Measurements from ENCODE around the gene UBA52. TPM values are rescaled to one million over a fixed set of nuclear protein-coding genes. Genes with fewer than 3 reads are reported as not detected.

UBA52 gene
- 1,196 and 1,251 TPM in 2 replicates for total RNA-seq

DNA sequence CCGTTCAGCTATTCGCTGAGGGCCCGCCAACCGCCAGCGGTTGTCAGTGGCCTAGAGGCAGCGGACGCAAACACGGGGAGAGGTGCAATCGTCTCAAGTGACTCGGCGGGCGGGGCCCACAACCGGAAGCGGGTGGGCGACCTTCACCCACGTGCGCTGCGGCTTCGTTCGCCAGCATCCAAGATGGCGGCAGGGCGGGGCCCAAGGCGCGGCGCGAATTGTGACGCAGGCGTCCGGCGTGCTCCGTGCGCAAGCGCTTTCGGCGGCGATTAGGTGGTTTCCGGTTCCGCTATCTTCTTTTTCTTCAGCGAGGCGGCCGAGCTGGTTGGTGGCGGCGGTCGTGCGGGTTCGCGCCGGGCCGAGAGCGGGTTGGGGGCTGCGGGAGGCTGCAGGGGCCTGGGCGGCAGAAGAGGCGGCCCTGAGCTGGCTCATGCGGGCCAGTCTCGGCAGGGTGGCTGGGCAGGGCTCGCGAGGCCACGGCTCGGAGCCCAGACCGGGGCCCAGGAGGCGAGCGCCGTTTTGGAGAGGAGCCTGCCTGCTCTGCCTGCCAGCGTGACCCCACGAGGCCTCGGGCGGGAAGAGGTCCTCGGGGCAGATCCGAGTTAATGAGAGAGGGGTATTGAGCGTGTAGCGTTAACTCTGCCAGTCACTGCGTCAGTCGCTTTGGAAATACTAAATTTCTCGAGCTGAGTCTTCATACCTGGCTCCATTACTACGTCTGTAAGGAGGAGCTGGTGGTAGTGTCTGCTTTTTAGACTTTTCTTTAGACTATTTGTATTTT, at the start of gene UBA52:
Gene UBA52 (plus strand): TSS at position 294 of the 781 bp plus-strand sequence. CDS start 1,444 bp downstream, outside the sequence.

DNA sequence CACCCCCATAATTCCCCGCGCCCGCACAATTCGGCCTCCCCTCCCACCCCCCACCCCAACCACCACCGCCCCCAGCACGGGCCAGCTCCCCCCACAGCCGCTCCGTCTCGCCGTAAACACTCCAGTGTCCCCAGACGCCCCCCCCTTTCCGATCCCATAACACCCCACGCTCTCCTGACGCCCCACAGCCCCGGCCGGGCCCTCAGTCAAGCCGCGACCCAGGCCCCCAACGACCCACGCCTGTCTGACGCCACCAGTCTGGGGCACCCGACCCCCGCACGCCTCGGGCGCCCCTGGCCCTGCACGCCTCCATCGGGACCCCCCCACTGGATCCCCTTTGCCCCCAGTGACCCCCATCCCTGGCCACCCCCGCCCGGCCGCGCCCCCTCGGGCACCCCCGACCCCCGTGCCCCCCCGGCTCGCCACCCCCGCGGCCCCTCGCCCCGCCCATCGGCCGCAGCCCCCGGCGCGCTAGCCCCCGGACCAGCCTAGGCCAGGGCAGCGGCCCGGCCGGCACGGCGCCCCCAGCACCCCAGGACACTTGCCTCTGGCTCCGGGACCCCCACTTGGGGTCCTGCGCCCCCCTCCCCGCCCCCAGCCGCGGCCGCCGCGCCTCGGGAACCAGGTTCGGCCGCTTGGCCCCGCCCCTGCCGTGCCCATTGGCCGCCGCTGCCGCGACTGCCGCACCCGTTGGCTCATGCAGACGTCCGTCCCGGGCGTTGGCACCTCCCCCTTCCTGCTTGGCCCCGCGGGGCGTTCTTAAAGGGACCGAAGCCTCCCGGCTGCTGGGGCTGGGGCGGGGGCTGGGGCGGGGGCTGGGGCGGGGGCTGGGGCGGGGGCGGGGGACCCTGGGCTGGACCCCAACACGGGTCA, 28.5 kb upstream of the UBA52 start, which contains the start of gene FKBP8:
Gene FKBP8 (minus strand): TSS at position 633 of the 873 bp plus-strand sequence. CDS start 1,603 bp downstream, outside the sequence.

GRCh38 chr19:18557411-18558201, 14.1 kb upstream of the UBA52 start, which contains the start of gene KXD1:
Gene KXD1, plus strand, starts transcription at chr19:18557870. Its CDS starts 4,187 bp downstream, at chr19:18562057.

GRCh38 chr19:18588611-18589379, 17.1 kb downstream of the UBA52 start, which contains the start of gene REX1BD:
Gene REX1BD, plus strand, starts transcription at chr19:18588798. Its CDS starts 4 bp downstream, at chr19:18588802.

DNA sequence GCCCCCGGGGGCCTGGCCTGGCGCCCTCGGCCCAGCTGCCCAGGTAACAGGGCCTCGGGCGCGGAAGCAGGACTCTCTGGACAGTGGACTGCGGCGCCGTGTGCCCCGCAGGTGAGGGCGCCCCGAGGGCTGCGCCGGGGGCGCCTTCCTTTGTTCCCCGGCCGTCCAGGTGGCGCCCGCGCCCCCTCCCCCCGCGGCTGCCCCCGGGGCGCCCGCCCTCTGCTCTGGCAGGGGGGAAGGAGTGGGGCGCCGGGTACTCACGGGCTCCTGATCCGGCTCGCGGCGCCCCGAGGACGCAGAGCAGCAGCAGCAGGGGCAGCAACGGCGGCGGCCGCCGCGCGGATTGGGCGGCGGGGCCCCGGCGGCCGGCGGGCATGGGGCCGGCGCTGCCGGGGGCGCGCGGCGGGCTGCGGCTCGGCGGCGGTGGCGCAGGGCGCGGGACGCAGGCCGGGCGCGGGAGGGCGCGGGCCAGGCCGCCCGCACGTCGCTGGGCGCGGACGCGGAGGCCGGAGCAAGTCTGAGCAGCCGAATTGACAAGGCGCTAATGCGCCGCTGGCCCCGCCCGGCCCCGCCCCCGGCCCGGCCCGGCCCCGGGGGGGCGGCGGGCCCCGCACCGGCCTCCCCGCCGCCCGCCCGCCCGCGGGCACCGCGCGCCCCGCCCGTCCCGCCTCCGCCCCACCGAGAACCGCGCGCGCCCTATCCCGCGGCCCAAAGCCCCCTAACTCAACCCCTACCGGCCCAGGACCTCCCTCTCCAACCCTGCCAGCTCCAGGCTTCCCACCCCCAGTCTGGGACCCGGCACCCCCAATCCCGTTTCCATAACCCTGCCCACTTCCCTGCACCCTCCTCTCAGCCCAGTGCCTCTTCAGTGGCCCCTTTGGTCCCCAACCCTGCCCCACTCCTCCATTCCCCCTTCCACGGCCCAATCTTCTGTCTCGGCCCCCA, 34.9 kb downstream of the UBA52 start, which contains the start of gene CRLF1:
Gene CRLF1 (minus strand): TSS at position 519 of the 945 bp plus-strand sequence. CDS start 143 bp downstream, at position 376.

GRCh38 chr19:18612772-18613588, 41.3 kb downstream of the UBA52 start, which contains the start of gene TMEM59L:
Gene TMEM59L, plus strand, starts transcription at chr19:18612870. Its CDS starts 89 bp downstream, at chr19:18612959.

Other genes with a start within 250 kb of the UBA52 start
- 162 and 199 TPM in 2 replicates for gene LSM4, start 248.8 kb upstream of the UBA52 start, total RNA-seq
- gene PGPEP1, start 231.3 kb upstream of the UBA52 start, total RNA-seq = 3.4 and 7.8 TPM in 2 replicates
- 18.2 and 19.8 TPM in 2 replicates for gene GDF15, start 185.7 kb upstream of the UBA52 start, total RNA-seq
- gene LRRC25, start 174.2 kb upstream of the UBA52 start, total RNA-seq = not detected in 2 replicates
- 99.8 and 114 TPM in 2 replicates for gene SSBP4, start 152.5 kb upstream of the UBA52 start, total RNA-seq
- 19.5 and 29.5 TPM in 2 replicates for gene ISYNA1, start 133.7 kb upstream of the UBA52 start, total RNA-seq
- 12.3 and 21.4 TPM in 2 replicates for gene ELL, start 49.8 kb upstream of the UBA52 start, total RNA-seq
- gene FKBP8, start 28.3 kb upstream of the UBA52 start, total RNA-seq = 400 and 409 TPM in 2 replicates
- gene KXD1, start 14.0 kb upstream of the UBA52 start, total RNA-seq = 113 and 151 TPM in 2 replicates
- gene REX1BD, start 16.9 kb downstream of the UBA52 start, total RNA-seq = 64.3 and 65.9 TPM in 2 replicates
- gene CRLF1, start 34.9 kb downstream of the UBA52 start, total RNA-seq = 309 and 313 TPM in 2 replicates
- 11.9 and 12.8 TPM in 2 replicates for gene TMEM59L, start 41.0 kb downstream of the UBA52 start, total RNA-seq
- gene KLHL26, start 65.2 kb downstream of the UBA52 start, total RNA-seq = 11.6 and 17.8 TPM in 2 replicates
- gene CRTC1, start 111.8 kb downstream of the UBA52 start, total RNA-seq = 2.0 and 3.4 TPM in 2 replicates
- under 0.01 and 1.5 TPM in 2 replicates for gene COMP, start 219.4 kb downstream of the UBA52 start, total RNA-seq